Left ventricle myocardium inferior (tissue), 1 donor: ENCODE measurements around the gene TAC4. TPM values are rescaled to one million over a fixed set of nuclear protein-coding genes. Genes with fewer than 3 reads are reported as not detected.

ENCODE experiments used
- DNase-seq: peaks from one replicate; pipeline ENCODE4 v3.0.0-alpha.2; 2020
- H3K27ac ChIP-seq: fragments of 200-600 bp; replicated peaks from 2 replicates; pipeline ENCODE4 v1.8.0; 2021
- H3K27me3 ChIP-seq: fragments of 200-600 bp; 2 replicates; pipeline ENCODE4 v1.8.0; 2021; ENCODE audit warnings: low read depth
- H3K36me3 ChIP-seq: fragments of 200-600 bp; 2 replicates; pipeline ENCODE4 v1.8.0; 2021
- H3K4me1 ChIP-seq: fragments of 200-600 bp; 2 replicates; pipeline ENCODE4 v1.8.0; 2021
- H3K4me3 ChIP-seq: fragments of 200-600 bp; 2 replicates; pipeline ENCODE4 v1.8.0; 2021; ENCODE audit warnings: mild to moderate bottlenecking, moderate library complexity
- H3K9me3 ChIP-seq: fragments of 200-600 bp; replicated peaks from 2 replicates; pipeline ENCODE4 v1.8.0; 2021
- intact Hi-C: fragments of 100-400 bp; cut with micrococcal nuclease; formaldehyde crosslinking; loops from one replicate; pipeline ENCODE4 v1.11.0; 2022
- total RNA-seq: library from RNA; stranded (reverse); fragmentation: NEBNext Ultra II Directional; extraction: Animal tissue kit (Norgen Biotek cat#: 25700); gene quantifications from one replicate; pipeline ENCODE4 v1.2.1, GENCODE V29; 2021
- TF ChIP-seq, protein P1 (sequence below): fragments of 200-600 bp; IDR thresholded peaks from 2 replicates; pipeline ENCODE4 v1.8.0; 2021; ENCODE audit warnings: antibody characterized with exemption, mild to moderate bottlenecking, borderline replicate concordance
- donor health status: DM: no; HTN: yes; CAD: no; lungs with severe emphysema.

The TAC4 gene
- total RNA-seq, 1 donor from 2014 or later: 0.44 TPM

- TF ChIP-seq, protein P1, sequence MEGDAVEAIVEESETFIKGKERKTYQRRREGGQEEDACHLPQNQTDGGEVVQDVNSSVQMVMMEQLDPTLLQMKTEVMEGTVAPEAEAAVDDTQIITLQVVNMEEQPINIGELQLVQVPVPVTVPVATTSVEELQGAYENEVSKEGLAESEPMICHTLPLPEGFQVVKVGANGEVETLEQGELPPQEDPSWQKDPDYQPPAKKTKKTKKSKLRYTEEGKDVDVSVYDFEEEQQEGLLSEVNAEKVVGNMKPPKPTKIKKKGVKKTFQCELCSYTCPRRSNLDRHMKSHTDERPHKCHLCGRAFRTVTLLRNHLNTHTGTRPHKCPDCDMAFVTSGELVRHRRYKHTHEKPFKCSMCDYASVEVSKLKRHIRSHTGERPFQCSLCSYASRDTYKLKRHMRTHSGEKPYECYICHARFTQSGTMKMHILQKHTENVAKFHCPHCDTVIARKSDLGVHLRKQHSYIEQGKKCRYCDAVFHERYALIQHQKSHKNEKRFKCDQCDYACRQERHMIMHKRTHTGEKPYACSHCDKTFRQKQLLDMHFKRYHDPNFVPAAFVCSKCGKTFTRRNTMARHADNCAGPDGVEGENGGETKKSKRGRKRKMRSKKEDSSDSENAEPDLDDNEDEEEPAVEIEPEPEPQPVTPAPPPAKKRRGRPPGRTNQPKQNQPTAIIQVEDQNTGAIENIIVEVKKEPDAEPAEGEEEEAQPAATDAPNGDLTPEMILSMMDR: no peak
- intact Hi-C loops: no loop called here
- H3K27me3 ChIP-seq: peaks cover 99% of the 10 kb centered on the region
Measured at GRCh38 chr17:49891694-49892389, 44.0 kb upstream of the TAC4 start.

GRCh38 chr17:49891271-49891670 lies 43.4 kb upstream of the TAC4 start:
- Histone ChIP-seq H3K27ac (no peak overlapping the region), H3K4me3 (no peak overlapping the region), H3K9me3 (no peaks in the 10 kb centered on the region), H3K36me3 (no peaks in the 10 kb centered on the region), H3K27me3 (peaks cover 99% of the 10 kb centered on the region), H3K4me1 (peaks cover 10% of the 10 kb centered on the region)
- TF ChIP-seq, protein P1: no peak
- no peak for DNase-seq
- intact Hi-C loops: no loop called here

More at GRCh38 chr17:49891694-49892389, 44.0 kb upstream of the TAC4 start:
- Histone ChIP-seq H3K4me3 (no peak overlapping the region), H3K9me3 (no peaks in the 10 kb centered on the region), H3K4me1 (peaks cover 10% of the 10 kb centered on the region), H3K36me3 (no peaks in the 10 kb centered on the region), H3K27ac (no peak overlapping the region)
- DNase-seq: no peak

DNA sequence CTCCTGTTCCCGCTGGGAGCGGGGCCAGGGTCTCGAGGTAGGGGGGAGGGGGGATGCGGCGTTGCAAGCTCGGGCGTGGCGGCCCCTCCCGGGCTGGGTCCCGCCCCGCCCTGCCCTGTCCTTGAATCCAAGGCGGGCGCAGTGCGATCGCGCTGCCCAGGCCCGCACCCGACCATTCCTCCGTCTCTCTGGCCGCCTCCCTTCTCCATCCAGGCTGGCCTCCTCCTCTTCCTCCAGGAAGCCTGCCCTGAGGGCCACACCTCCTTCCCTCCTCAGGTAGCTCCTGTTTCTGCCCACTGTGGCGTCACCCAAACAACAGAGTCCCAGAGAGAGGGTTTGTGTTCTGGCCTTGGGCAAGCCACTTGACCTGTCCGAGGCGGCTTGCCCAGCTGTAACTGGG lies 43.0 kb upstream of the TAC4 start:
- no peak overlapping the region for H3K27ac ChIP-seq
- no peak for DNase-seq
- TF ChIP-seq, protein P1: no peak
- intact Hi-C loops: no loop called here
- peaks cover 99% of the 10 kb centered on the region for H3K27me3 ChIP-seq
- H3K4me3 ChIP-seq: no peak overlapping the region
- peaks cover 10% of the 10 kb centered on the region for H3K4me1 ChIP-seq
- no peaks in the 10 kb centered on the region for H3K9me3 ChIP-seq
- no peaks in the 10 kb centered on the region for H3K36me3 ChIP-seq

GRCh38 chr17:49890077-49890821 lies 42.4 kb upstream of the TAC4 start:
- Histone ChIP-seq H3K36me3 (no peaks in the 10 kb centered on the region), H3K9me3 (no peaks in the 10 kb centered on the region), H3K4me1 (peaks cover 10% of the 10 kb centered on the region), H3K4me3 (no peak overlapping the region), H3K27me3 (peaks cover 99% of the 10 kb centered on the region), H3K27ac (no peak overlapping the region)
- intact Hi-C loops: no loop called here
- DNase-seq: peak; percentile 39
- TF ChIP-seq, protein P1: no peak

DNA sequence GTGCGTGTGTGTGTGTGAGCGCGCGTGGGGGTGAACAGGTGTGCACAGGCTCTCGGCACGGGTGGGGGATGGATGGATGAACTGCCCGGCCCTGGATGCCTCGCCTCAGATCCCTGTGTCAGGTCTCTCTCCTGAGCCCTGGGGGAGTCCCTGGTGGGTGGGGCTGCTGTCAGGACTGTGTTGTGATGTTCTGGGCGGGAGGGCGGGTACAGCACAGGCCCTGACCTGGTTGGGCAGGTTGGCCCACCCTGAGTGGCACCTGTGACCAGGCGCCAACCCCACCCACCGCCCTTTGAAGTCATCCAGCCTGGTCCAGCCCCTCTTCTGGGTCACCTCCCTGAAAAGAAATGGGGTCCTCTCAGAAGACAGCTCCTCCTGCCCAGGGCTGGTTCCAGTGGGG lies 41.6 kb upstream of the TAC4 start:
- H3K27me3 ChIP-seq: peaks cover 99% of the 10 kb centered on the region
- intact Hi-C loops: no loop called here

More for the DNA sequence above, 41.6 kb upstream of the TAC4 start:
- Histone ChIP-seq H3K36me3 (no peaks in the 10 kb centered on the region), H3K4me3 (no peak overlapping the region), H3K27ac (no peak overlapping the region), H3K9me3 (no peaks in the 10 kb centered on the region), H3K4me1 (peaks cover 10% of the 10 kb centered on the region)
- no peak for DNase-seq
- TF ChIP-seq, protein P1: no peak
